ENCODE measurements around the gene TPRN.

The TPRN gene

DNA sequence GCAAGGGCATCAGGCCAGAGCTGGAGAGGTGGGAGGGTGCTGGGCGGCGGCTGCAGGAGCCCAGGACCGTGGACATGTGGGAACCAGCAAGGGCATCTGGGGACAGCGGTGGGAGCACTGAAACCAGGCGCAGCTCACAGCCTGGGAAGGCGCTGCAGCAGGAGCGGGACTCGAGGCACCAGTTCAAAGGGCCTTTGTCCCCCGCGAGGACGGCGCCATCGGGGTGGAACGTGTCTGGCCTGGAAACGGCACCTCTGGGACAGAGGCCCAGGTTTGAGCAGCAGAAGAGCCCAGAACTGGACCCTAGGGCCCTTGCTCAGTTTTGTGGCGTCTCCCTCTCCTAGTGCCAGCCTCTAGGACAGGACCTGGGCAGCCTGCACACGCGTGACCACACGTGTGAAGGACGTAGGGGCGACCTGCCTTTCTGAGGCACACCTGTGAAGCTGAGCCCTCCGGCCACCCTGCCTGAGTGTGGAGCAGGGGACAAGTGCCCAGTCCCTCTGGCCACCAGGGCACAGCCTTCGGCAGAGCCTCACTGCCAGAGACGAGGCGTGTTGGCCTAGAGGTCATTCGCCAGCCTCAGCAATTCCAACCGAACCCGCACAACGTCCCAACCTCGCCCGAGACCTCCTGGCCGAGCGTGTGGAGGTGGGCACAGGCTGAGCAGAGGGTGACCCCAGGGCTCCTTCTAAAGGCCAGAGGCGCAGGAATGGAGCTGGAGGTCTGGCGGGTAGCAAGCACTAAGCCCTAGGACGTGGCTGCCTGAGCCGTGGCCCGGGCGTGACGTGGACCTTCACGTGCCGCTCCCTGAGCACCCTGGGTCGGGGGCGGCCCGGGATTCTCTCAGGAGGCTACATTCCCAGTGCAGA is 26.5 kb downstream of the TPRN start:
- DNase-seq (ENCODE audit: low read depth in 2 of 2): no peak

DNA sequence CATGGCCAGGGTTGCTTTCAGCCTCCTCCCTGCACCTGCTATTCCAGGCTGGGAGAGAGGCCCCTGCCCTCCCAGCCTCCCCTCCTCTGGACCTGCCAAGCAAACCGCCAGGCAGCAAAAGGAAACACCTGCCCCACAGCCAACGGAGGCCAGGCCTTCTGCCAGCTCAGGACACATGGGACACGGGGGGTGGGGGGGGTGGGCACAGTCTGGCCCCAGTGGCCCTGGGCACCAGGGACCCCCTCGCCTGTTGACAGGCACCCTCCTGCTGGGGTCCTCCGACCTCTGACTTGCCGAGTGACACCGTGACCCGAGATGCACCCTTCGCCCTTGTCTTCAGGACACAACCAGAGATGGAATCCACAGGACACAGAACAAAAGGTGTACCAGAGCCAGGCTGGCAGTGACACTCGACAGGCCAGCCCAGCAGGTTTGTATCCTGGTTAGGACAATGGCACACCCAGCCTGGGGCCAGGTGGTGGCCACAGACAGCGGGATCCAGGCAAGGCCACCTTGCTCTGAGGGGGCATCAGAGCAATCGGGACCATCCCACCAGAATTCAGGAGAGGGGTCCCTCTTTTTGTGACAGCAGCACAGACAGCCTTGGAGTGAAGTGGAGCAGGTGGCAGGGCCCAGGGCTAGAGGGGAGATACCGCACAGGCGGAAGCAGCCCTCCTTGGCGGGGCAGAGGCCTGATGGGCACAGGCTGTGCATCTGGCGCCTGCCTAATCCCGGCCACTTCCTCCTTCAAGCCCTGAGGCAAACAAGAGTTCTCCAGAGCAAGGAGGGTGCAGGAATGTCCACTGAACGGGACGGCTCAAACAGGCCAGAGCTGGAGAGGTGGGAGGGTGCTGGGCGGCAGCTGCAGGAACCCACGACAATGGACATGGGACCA is 27.4 kb downstream of the TPRN start:
- DNase-seq (ENCODE audit: low read depth in 2 of 2): no peak

DNA sequence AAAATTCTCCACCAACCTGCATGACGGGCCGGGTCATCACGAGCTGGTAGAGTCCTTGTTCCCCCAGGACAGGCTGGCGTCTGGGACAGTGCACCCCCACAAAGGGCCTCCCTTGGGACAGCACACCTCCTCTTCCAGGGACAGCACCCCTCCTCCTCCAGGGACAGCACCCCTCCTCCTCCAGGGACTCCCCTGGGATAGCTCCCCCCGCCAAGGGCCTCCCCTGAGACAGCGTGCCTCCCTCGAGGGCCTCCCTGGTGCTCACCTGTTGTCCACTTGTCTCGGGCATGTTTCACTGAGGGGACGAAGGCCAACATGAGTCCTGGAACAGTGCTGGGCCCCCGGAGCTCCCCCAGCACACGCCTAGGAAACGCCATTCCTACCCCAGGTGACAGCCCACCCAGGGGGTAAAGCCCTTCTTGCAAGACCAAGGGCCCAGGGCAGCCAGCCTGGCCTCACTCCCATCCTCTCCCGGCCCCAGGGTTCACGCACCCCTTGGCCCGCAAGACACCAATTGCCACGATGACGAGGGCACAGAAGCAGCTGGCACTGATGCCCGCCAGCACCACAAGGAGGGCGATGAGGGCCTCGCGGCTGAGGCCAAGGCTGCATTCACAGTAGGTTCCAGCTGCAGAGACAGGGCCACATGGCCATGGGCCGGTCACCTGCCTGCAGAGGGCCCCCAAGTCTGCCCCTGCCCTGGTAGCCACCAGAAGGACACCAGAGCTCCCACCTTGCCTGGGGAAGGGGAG is 29.2 kb downstream of the TPRN start:
- DNase-seq (ENCODE audit: low read depth in 2 of 2): no peak

- no peak for DNase-seq (ENCODE audit: low read depth in 2 of 2)
These were observed 29.9 kb downstream of the TPRN start for GRCh38 chr9:137170486-137171148.

GRCh38 chr9:137169896-137170358 is 30.6 kb downstream of the TPRN start, which contains the start of gene LRRC26:
Gene LRRC26 (minus strand): TSS chr9:137170051. CDS start chr9:137169943, 108 bp downstream.
- DNase-seq (ENCODE audit: low read depth in 2 of 2): no peak

DNA sequence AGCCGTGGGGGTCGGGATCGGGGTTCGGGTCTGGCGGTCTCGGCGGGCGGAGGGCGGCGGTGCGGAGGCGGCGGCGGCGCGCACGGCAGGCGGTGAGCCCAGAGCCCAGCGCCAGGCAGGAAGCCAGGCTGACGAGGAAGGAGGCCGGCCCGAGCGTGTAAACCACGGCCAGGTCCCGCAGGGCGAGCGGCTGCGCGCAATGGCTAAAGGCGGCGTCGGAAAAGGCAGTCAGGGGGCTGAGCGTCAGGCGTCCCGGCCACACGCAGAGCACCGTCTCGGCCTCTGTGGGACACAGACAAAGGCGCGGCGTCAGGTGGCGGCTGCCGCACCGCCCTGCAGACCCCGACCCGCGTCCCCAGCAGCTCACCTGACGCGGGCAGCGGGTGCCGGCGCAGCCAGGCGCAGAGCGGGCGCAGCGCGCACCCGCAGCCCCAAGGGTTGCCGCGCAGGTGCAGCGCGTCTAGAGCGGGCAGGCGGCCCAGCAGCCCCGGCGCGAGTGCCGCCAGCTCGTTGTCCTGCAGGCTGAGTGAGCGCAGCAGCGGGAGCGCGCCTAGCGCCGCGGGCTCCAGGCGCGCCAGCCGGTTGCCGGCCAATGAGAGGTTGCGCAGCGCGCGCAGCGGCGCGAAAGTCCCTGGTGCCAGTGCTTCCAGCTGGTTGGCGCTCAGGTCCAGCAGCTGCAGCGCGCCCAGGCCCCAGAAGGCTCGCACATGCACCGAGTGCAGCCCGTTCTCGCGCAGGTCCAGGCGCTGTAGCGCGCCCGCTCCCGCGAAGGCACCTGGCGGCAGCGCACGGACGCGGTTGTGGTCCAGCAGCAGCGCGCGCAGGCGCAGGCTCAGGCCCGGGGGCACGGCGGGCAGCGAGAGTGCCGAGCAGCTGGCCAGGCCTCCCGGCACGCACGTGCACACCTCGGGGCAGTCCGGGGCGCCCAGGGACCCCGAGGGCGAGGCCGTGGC is 31.4 kb downstream of the TPRN start:
- DNase-seq (ENCODE audit: low read depth in 2 of 2): no peak

GRCh38 chr9:137168573-137168903 is 32.0 kb downstream of the TPRN start:
- no peak for DNase-seq (ENCODE audit: low read depth in 2 of 2)

GRCh38 chr9:137167747-137168572 is 32.6 kb downstream of the TPRN start:
- DNase-seq (ENCODE audit: low read depth in 2 of 2): no peak

DNA sequence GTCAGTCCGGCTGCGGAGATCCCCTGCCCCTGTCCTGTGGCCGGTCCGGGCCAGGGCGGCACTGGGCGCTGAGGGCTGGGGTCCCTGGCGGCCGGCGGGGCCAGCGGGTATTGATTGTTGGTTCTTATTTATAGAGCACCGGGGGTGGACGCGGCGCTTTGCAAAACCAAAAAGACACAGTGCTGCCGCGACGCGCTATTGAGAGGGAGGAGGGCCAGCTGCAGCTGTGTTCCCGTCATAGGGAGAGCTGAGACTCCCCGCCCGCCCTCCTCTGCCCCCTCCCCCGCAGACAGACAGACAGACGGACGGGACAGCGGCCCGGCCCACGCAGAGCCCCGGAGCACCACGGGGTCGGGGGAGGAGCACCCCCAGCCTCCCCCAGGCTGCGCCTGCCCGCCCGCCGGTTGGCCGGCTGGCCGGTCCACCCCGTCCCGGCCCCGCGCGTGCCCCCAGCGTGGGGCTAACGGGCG is 33.2 kb downstream of the TPRN start:
- no peak for DNase-seq (ENCODE audit: low read depth in 2 of 2)

DNA sequence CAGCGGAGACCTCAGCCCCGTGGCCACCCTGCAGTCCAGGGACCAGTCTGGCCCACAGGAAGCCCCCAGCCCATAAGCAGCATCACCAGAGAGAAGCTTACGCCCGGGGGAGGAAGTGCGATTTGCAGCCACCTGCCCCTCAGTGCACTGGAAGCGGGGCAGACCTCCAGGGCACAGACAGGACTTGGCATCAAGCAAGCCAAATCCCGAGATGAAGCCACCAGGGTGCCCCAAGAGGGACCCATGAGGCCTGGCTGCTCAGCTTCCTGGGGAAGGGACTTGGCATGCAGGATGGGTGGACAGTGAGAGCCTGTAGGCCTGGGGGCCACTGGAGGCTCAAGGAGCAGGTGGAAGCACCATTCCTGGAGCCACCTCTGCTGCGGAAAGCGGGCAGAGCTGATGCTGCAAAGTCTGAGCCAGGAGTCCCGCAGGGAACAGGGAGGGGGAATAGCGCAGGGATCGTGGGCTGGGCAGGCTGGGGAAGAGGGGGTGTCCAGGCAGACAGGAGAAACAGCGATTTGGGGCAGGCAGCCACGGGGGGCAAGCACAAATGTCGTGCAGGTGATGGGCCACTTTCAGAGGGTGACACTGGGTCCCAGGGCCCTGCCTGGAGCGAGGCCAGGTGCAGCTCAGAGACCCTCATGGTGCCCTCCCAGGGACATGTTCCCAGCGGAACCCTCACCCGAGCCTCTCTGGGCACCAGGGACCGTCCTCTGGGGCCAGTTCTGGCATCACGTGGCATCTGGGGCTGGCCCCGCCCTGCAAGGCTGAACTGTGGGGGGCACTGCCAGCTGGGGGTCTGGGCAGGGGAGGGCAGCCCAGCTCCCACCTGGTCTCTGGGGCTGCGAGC is 33.9 kb downstream of the TPRN start:
- no peak for DNase-seq (ENCODE audit: low read depth in 2 of 2)

GRCh38 chr9:137165250-137165836 is 35.2 kb downstream of the TPRN start:
- DNase-seq (ENCODE audit: low read depth in 2 of 2): no peak

DNA sequence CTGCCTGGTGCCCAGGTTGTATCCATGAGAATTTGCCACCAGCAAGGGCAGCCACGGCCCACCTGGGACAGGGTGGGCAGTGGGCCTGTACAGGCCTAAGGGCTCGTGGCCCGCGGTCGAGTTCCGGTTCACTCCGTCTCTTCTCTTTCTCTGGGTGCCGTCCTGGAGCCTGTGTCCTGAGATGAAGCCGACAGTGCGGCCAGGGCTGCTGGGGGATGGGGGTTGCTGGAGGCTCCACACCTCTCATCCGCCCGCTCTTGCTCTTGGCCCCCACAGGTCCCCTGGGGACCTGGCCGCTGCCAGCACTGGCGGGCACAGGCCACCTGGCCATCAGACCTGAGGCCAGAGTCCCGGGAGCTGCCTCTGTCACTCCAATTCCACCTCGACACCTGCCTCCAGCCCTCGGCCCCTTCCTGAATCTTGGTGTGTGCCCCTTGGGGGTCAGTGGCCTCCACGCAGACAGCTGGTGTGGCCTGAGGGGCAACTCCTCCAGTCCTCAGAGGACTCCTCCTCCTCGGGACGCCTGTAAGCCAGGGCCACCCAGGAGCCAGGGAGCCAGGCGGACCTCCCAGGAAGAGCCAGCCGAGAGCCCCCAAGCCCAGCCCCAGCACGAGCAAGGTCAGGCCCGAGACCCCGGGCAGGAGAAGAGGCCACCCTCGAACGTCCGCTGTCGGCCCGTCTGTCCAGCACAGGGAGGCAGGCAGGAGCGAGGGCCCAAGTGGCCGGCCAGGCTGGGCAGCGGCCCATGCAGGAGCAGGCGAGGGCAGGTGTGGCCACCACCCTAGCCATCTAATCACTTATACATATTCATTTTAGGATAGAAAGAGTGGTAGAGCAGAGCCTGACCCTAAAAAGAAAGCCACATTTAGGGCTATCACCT is 35.9 kb downstream of the TPRN start:
- no peak for DNase-seq (ENCODE audit: low read depth in 2 of 2)

DNA sequence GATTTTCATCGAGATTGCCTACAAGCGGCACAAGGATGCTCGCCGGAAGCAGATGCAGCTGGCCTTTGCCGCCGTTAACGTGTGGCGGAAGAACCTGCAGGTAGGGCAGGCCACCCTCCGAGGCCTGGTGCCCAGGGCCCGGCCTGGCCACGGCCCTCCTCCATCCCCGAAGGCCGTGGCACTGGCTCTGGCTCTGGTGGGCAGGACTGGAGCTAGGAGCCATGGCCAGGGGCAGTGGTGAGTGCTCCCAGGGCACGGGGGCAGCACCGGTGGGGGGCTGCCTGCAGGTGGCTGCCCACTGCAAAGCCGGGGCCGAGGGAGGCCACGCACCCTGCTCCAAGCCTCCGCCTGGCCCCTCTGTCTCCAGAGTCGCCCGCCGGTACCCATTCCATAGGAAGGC is 36.7 kb downstream of the TPRN start:
- no peak for DNase-seq (ENCODE audit: low read depth in 2 of 2)

- no peak for DNase-seq (ENCODE audit: low read depth in 2 of 2)
These were observed 37.2 kb downstream of the TPRN start for GRCh38 chr9:137163365-137163715.

- no peak for DNase-seq (ENCODE audit: low read depth in 2 of 2)
These were observed 37.8 kb downstream of the TPRN start for GRCh38 chr9:137162505-137163364.
